ENCODE measurements around the gene OGFR.
A peak's percentile ranks its signal among the peaks of the same experiment; 100 is the strongest.

The OGFR gene

GRCh38 chr20:62816031-62816883 is 11.6 kb downstream of the OGFR start:
- no peak for DNase-seq

GRCh38 chr20:62816884-62817873 is 12.5 kb downstream of the OGFR start, which contains the start of gene COL9A3:
Gene COL9A3 (plus strand): TSS chr20:62817050. CDS start chr20:62817065, 15 bp downstream.
- no peak for DNase-seq

GRCh38 chr20:62817975-62818591 is 13.4 kb downstream of the OGFR start:
- no peak for DNase-seq

GRCh38 chr20:62818592-62819493 is 14.2 kb downstream of the OGFR start:
- DNase-seq, result no peak

- DNase-seq, result no peak
Measured at GRCh38 chr20:62819494-62820174, 15.0 kb downstream of the OGFR start.

- DNase-seq, result no peak
Measured at GRCh38 chr20:62820208-62820961, 15.8 kb downstream of the OGFR start.

GRCh38 chr20:62820962-62821725 is 16.5 kb downstream of the OGFR start:
- DNase-seq, result no peak

- DNase-seq, result no peak
Measured at GRCh38 chr20:62821726-62822210, 17.1 kb downstream of the OGFR start.

GRCh38 chr20:62822239-62822787 is 17.7 kb downstream of the OGFR start:
- no peak for DNase-seq

GRCh38 chr20:62822788-62823651 is 18.4 kb downstream of the OGFR start:
- peak; percentile 38 for DNase-seq

GRCh38 chr20:62823688-62824475 is 19.2 kb downstream of the OGFR start:
- no peak for DNase-seq

- DNase-seq, result peak; percentile 50
Measured at GRCh38 chr20:62824476-62825332, 20.1 kb downstream of the OGFR start.

- DNase-seq, result no peak
Measured at GRCh38 chr20:62825333-62825985, 20.8 kb downstream of the OGFR start.

- DNase-seq, result no peak
Measured at GRCh38 chr20:62825986-62826645, 21.5 kb downstream of the OGFR start.

GRCh38 chr20:62826646-62827310 is 22.1 kb downstream of the OGFR start:
- DNase-seq, result no peak

Data from stimulated activated CD4-positive, alpha-beta T cell treated with anti-CD3 and anti-CD28 coated beads, Interleukin-4, amount 100 ng/mL, for 1 hour (primary cell).